HuH-7.5 (cell line): ENCODE data around the gene TGFA.

Experiments used
- DNase-seq: peaks from one replicate; pipeline ENCODE4 v3.0.0; 2011; ENCODE audit warnings: low spot score

TGFA gene

GRCh38 chr2:70417011-70417410, 136.6 kb downstream of the TGFA start:
- no peak for DNase-seq

GRCh38 chr2:70412294-70413070, 141.1 kb downstream of the TGFA start:
- no peak for DNase-seq

- no peak for DNase-seq
Measured at GRCh38 chr2:70411483-70412125, 142.0 kb downstream of the TGFA start.

GRCh38 chr2:70403267-70404053, 150.2 kb downstream of the TGFA start:
- DNase-seq, result no peak

- no peak for DNase-seq
Measured at GRCh38 chr2:70400539-70400938, 153.1 kb downstream of the TGFA start.

GRCh38 chr2:70399046-70399445, 154.6 kb downstream of the TGFA start:
- DNase-seq, result no peak
